ENCODE data around the gene SGPP1.
A peak's percentile ranks its signal among the peaks of the same experiment; 100 is the strongest.
"Not testable (repeated sequence)": the region's sequence is repeated elsewhere in the genome, so short reads cannot be mapped to it uniquely, and the experiment has no call there.

SGPP1 gene

GRCh38 chr14:63641473-63642228 is 86.2 kb downstream of the SGPP1 start, which contains the start of gene WDR89:
Gene WDR89, minus strand, starts transcription at chr14:63641871. Its CDS starts 41,929 bp downstream, at chr14:63599942.
- H3K4me3 ChIP-seq (ENCODE audit: low read depth, low read length) = peak within 1 kb of the TSS; percentile 89

DNA sequence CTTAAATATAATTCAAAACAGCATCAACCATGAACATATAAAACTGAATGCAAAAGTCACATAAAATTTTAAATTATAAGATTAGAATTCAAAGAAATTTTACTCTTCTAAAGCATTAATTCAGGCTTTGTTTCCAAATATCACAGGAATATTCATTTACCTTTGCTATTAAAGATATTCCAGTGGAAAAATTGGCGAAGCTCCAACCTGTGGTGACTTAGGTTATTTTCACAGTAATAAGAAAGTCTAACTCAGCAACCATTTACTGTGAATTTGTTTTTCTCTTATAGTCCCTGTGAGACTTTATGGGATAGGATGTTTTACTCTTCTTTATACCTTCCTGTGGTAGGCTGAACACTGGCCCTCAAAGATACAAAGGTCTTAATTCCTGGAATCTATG is 89.4 kb downstream of the SGPP1 start:
- no peak overlapping the region for H3K4me3 ChIP-seq (ENCODE audit: low read depth, low read length)

GRCh38 chr14:63636094-63636635 is 91.7 kb downstream of the SGPP1 start:
- H3K4me3 ChIP-seq (ENCODE audit: low read depth, low read length) = not testable (repeated sequence)
